ENCODE results near the gene BMP2. TPM values are rescaled to one million over a fixed set of nuclear protein-coding genes. Genes with fewer than 3 reads are reported as not detected.
A peak's percentile ranks its signal among the peaks of the same experiment; 100 is the strongest.

The BMP2 gene
- total RNA-seq, 4 donors from 2014 or later, result 16.5 to 29.8 (median 28.4) TPM

- no peaks in the 10 kb centered on the region for H3K4me1 ChIP-seq
- no peaks in the 10 kb centered on the region for H3K27me3 ChIP-seq
- no peak for DNase-seq
- no peak overlapping the region for H3K4me3 ChIP-seq
- H3K27ac ChIP-seq, result no peak overlapping the region
- no peaks in the 10 kb centered on the region for H3K36me3 ChIP-seq
- TF ChIP-seq POLR2A (IDR thresholded peaks at IDR 0.05) (no peak), CTCF (IDR thresholded peaks at IDR 0.05) (no peak)
- no peaks in the 10 kb centered on the region for H3K9me3 ChIP-seq
These were observed 56.9 kb downstream of the BMP2 start for GRCh38 chr20:6824401-6824800.

GRCh38 chr20:6827472-6827871, 60.0 kb downstream of the BMP2 start:
- no peak overlapping the region for H3K4me3 ChIP-seq
- TF ChIP-seq POLR2A (IDR thresholded peaks at IDR 0.05) (no peak), CTCF (IDR thresholded peaks at IDR 0.05) (no peak)
- H3K36me3 ChIP-seq, result no peaks in the 10 kb centered on the region
- H3K4me1 ChIP-seq, result no peaks in the 10 kb centered on the region
- no peak overlapping the region for H3K27ac ChIP-seq
- no peaks in the 10 kb centered on the region for H3K27me3 ChIP-seq
- no peak for DNase-seq
- no peaks in the 10 kb centered on the region for H3K9me3 ChIP-seq

- TF ChIP-seq CTCF (IDR thresholded peaks at IDR 0.05), result peak in 4 of 6 experiments; percentile 53 to 75 (median 70)
- TF ChIP-seq POLR2A (IDR thresholded peaks at IDR 0.05), result no peak
- DNase-seq, result peak; percentile 33 to 85 (median 52)
- H3K27me3 ChIP-seq, result no peaks in the 10 kb centered on the region
- H3K4me3 ChIP-seq, result no peak overlapping the region
- no peaks in the 10 kb centered on the region for H3K36me3 ChIP-seq
- no peaks in the 10 kb centered on the region for H3K9me3 ChIP-seq
- H3K27ac ChIP-seq, result no peak overlapping the region
- H3K4me1 ChIP-seq, result no peaks in the 10 kb centered on the region
These were observed 61.4 kb downstream of the BMP2 start for GRCh38 chr20:6828794-6829423.

GRCh38 chr20:6829510-6830116, 62.1 kb downstream of the BMP2 start:
- no peaks in the 10 kb centered on the region for H3K27me3 ChIP-seq
- no peak for DNase-seq
- no peaks in the 10 kb centered on the region for H3K4me1 ChIP-seq
- H3K9me3 ChIP-seq, result no peaks in the 10 kb centered on the region
- H3K36me3 ChIP-seq, result no peaks in the 10 kb centered on the region
- TF ChIP-seq POLR2A (IDR thresholded peaks at IDR 0.05) (no peak), CTCF (IDR thresholded peaks at IDR 0.05) (no peak)
- no peak overlapping the region for H3K27ac ChIP-seq
- H3K4me3 ChIP-seq, result no peak overlapping the region
